Measurements from ENCODE around the gene DPP7.
"Not testable (repeated sequence)": the region's sequence is repeated elsewhere in the genome, so short reads cannot be mapped to it uniquely, and the experiment has no call there.

DPP7 gene

DNA sequence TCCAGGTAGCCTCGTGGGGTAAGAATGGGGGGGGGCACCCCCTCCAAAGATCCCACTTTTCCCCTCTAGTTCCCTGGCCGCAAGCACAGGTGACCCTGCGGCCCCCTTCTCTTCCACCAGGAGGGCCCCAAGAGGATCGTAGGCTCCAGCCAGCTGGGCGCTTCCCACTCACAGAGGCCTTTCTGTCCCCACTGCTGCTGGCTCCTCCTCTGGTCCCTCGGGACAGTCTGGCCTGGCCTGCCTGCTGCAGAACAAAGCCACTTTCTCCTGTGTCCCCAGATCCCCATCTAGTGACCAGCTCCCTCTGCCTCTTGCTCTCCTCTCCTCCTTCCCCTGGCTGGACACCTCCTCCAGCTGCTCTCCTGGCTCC, 43.6 kb downstream of the DPP7 start:
- peak; percentile 92 for DNase-seq (ENCODE audit: low spot score)

DNA sequence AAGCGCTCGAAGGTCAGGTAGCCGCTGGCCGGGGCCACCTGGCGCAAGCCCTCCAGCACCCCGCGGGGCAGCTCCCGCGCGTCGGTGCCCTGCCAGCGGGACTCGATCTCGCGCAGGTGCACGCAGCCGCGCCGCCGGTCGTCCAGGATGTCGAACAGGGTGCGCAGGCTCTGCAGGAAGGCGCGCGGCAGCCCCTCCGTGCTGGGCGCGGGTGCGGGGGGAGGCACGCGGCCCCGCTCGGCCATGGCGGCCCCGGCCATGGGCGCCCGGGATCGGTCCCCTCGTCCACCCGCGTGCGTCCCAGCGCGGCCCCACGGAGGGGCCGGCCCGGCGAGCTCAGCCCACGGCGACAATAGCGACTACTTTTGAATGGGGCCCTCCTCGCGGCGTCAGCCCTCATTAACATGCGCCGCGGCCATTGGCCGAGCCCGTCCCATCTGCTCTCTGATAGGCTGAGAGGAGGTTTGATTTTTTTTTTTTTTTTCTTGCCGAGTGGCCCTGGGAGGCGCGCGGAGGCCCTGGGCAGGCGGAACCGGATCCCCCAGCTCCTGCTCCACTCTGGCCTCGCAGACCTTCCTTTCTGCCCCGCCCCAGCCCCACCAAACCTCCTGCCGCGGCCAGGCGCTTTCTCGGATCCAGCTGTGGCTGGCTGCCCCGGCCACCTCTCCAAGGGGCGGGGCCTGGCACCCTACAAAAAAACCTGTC, 44.2 kb downstream of the DPP7 start, which contains the start of gene SAPCD2:
SAPCD2 (minus strand) TSS at position 357 of the 705 bp plus-strand sequence; CDS start at position 260, 97 bp downstream.
- DNase-seq (ENCODE audit: low spot score) = peak; percentile 96

DNA sequence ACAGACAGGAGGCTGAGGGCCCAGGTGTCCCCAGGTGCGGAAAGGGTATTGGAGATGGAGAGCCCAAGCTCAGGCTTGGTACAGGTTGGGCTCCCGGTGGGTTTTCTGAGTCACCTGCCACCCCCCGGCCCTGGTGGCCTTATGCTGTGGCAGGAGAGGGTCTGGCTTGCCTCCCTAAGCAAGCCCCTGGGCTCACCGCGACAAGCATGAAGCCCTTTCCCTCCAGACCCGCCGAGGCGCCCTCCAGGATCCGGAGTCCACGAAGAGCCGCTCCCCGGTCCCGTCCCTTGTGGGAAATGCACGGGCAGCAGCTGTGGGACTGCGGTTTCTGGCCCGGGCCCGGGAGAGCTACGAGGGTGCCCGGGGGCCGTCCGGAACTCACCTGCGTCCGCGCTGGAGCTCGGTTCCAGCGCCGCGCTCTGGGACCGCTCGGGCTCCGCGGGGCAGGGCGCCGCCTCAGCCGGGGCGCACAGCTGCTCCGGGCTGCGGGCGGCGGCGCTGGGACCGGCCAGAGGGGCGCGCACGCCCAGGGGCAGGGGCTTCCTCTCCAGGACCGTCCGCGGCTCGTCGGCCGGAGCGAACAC, 44.9 kb downstream of the DPP7 start:
- no peak for DNase-seq (ENCODE audit: low spot score)

DNA sequence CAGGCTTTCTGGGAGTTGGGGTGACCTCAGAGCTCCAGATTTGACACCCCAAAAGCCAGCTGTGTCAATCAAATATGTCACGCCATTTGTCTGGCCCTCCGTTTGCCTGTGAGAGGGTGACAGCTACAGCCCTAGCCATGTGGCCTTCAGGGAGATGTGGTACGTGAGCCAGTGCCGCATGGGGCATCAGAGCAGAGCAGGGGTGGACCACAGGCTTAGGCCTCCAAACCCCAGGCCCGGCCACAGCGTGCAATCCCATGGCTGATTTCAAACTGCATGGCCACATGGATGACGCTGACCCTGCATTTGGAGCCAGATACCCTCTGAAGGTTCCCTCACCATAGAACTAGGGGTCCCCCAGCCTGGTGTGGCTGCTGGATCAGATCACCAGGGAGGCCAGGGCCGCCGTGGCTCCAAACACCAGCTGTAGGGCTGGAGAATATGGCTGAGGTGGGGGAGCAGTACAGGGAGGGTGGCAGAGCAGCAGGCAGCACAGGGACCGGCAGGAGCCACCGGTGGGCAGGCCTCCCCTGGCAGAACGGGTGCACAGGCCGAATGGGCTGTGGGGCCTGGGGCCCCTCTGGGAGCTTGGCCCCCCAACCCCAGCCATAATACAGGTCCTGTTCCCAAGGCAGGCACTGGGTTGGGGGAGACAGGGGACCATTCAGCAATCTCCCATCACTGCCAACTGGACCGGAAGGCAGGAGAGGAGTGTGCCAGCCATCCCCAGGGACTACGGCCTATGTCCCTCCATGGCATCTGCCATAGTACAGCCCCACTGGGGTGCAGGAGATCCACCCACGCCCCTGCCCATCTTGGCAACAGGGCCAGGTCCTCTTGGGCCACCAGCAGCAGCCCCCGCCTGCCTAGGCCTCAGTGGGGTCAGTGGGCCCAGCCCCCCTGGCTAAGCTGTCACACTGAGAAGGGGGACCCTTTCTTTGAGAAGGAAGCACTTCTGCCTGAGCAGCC, 45.7 kb downstream of the DPP7 start:
- DNase-seq (ENCODE audit: low spot score) = no peak

DNA sequence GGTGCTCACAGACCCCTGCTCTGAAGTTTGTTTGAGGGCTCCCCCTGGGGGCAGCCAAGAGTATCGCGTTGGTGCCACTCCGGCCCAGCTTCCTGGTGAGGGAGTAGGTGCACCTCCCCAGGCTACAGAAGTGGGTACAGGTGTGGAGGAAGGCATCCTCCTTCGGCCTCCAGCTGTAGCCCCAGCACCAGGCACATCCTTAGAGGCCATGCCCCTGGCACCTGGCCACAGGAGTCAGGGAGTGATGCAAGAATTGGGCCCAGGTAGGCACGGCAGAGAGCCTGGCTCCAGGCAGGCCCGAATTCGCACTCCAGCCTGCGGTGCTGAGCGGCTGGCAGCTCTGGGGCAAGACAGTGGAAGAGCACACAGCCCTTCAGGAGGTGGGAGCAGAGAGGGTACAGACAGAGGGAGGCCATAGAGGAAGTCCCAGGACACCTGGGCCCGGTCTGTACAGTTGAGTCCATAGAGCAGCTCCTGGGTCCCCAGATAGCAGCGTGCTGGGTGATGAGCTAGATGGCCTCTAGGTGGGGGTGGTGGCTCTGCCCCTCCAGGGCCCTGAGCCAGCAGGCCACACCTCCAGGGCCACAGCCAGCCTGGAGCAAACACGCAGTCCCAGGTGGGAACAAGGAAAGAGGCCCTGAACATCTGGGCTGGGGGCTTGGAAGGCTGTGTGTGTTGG, 46.5 kb downstream of the DPP7 start:
- DNase-seq (ENCODE audit: low spot score) = peak; percentile 89

DNA sequence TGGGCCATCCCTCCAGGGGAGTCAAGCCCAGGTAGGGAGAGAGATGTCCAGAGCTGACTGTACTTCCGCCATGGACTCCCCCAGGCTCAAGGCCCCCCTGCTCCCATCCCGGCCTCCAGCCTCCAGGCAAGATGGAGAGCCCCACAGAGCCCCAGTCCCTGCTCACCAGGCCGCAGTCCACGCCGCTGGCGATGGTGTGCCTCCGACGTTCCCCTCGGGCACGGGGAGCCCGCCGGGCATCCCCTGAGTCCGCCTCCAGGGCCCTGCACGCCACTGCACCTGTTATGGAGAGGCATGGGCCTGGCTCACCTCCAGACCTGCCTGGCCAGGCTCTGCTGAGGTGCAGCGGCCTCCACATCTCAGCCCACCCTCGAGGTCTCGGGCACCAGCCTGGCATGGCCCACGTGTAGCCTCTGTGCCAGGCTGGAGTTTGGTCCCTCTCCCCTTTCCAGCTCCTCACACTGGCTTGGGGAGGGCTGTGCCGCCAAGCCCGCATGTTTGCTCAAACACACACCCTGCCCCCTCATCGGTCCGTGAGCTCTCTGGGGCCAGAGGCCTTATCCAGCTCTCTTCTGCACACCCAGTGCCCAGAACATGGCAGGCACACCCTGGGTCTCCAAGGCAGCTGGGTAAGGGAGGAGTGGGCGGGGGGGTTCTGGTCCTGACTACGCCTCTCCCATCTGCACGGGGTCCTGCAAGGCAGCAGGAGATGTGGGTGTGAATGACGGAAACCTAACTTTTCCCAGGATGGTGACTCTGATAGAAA, 48.3 kb downstream of the DPP7 start:
- DNase-seq (ENCODE audit: low spot score) = no peak

DNA sequence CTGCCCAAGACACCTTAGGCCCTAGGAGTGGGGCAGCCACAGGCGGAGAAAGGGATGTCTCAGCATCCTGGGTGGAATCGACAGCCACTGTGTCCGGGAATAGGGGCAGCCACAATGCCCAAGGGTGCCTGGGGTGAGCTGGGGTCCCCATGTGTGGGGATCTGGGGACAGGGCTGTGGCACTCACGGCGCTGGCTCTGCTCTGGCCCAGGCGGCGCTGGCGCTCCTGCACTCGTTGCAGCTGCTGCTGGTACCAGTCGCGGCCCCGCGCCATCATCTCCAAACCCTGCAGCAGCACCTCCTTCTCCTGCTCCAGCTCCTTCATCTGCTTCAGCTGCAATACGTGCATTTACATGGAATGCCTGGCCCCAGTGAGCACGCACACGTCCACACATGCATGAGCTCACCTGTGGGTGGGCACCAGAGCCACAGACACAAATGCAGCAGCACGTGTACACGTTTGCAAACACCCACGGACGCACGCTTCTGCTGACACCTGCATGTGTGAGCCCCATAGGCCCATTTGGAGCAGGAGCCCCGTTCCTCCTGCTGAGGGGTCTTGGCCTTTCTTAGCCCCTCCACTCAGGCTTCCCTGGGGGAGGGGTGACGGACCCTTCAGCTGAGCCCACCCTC, 49.1 kb downstream of the DPP7 start:
- DNase-seq (ENCODE audit: low spot score) = no peak

DNA sequence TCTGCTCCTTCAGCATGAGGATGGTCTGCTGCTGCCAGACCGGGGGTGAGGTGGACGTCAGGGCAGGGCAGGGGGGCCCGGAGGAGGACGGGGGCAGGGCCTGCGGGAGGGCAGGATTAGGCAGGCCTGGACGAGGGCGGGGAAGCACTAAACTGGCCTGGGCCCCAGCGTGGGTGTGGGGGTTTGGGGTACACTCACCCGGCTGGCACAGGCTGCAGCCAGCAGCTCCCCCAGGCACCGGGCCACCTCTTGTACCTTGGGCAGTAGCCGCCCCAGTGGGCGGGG, 49.7 kb downstream of the DPP7 start:
- no peak for DNase-seq (ENCODE audit: low spot score)

DNA sequence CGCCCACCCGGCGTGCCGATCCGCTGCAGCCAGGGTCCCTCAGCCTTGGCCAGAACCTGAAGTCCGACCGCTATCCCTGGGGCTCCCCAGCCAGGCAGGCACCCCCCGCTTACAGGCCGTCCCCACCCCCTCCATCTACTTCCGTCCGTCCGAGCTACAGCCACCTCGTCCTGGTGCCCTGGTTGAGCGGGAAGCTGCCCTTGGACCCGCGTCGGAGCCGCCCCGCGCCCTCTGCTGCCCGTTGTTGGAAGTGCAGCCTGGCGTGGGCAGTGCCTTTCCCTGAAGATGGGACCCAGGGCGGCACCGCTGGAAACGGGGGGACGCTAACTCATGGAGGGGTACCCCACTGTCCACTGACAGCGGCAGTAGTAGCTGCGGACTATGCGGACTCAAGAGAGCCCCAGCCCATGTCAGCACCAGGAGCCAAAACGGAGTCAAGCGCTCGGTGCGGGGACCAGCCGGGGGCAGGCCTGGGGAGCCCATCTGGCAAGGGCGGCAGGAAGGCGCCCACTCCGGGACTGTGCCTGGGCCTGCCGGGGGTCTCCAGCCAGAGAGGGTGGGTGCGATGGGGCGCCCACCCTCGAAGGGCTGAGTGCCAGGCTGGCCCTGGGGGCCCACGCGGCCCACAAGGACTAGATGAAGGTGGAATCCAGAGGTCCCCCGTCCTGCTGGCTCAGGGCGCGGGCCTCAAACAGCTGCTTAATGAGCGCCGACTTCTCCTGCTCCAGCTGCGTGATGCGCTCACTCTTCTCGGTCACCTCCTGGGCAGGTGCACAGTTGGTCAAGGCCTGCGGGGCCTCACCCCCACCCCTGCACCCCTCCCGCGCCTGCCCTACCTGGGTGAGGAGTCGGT, 50.3 kb downstream of the DPP7 start:
- DNase-seq (ENCODE audit: low spot score) = peak; percentile 49

DNA sequence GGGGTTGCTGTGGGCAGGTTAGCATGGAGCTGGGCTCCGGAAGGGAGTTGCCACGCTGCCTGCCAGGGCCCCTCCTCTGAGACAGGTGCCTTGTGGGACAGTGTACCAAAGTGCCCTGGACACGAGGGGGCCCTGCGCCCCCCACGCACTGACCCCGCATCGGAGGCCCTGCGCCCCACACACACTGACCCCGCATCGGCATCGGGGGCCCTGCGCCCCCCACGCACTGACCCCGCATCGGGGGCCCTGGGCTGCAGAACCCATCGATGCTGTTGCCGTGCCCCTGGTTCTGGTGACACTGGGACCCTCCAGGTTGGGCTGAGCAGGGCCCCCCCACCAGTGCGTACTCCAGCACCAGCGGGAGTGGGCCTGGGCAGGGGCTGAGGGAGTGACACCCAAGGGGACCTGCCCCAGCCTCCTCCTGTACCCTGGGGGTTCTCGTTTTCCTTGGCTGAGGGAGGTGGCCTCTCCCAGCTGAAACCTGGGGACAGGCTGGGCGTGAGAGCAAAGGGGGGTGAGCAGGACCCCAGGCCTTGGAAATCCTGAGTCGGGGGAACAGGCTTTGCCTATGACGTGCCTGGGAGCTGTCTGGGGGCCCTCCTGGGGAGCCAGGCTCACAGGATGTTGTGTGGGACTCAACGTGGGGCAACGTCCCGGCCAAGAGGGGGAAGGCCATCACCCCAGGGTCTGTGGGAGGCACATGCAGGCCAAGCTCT, 51.1 kb downstream of the DPP7 start:
- no peak for DNase-seq (ENCODE audit: low spot score)

DNA sequence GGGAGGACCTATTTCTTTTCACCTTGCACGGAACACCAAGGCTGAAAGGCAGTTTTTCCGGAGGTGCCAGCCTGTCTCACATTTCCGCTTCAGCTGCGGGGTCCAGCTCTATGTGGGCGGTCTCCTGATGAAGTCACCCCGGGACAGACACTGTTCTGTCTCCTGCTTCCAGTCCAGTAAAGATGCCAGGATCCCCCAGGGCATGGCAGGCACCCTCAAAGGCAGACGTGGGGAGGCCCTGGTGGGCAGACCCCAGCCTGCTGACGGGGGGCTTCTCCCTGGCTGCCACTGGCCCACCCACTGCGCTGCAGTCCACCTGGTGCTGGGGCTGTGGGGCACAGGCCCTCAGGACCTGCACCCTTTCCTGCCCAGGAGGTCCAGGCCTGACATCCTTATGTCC, 51.7 kb downstream of the DPP7 start:
- DNase-seq (ENCODE audit: low spot score) = not testable (repeated sequence)

DNA sequence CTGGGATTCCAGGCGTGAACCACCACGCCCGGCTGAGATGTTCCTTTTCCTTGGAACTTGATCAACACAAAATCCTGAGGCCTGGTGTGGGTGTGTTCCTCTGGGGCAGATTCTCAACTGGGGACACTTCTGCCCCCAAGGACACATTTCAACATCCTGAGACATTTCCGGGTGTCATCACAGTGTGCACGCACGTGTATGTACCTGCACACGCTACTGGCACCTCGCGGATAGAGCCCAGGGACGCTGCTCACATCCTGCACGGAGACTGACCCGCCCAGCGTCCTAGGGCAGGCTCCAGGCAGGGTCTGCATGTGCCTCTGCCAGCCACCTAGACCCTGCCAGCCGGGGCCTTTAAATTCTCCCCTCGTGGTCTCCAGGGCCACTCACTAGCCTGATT, 52.1 kb downstream of the DPP7 start:
- no peak for DNase-seq (ENCODE audit: low spot score)

Small RNA genes lying within 50 kb of the gene (small RNA-seq; reads per million reads assigned to genes)
- gene RF00153 = 0 to 0.21 reads per million in 2 experiments

Measured in SK-N-DZ (cell line).